Stimulated activated memory B cell treated with anti-CD40 and anti-IgM and Interleukin-4, amounts not matched to agents 10 μg/mL and 1 μg/mL and 100 μg/mL, for 72 hours (primary cell): ENCODE data around the gene PIAS3.

Experiments
- ATAC-seq: fragments of 150-1000 bp; cut with Tn5 transposase; 2 replicates; pipeline ENCODE4 v1.10.0; 2021
- H3K27ac Mint-ChIP-seq: one replicate; pipeline ENCODE4 v1.8.0; 2022; ENCODE audit warnings: mild to moderate bottlenecking, mixed read lengths
- H3K27me3 Mint-ChIP-seq: one replicate; pipeline ENCODE4 v1.8.0; 2022; ENCODE audit warnings: mixed read lengths
- H3K36me3 Mint-ChIP-seq: one replicate; pipeline ENCODE4 v1.8.0; 2022; ENCODE audit warnings: mixed read lengths
- H3K4me1 Mint-ChIP-seq: one replicate; pipeline ENCODE4 v1.8.0; 2022; ENCODE audit warnings: mixed read lengths
- H3K4me3 Mint-ChIP-seq: one replicate; pipeline ENCODE4 v1.8.0; 2022; ENCODE audit warnings: mild to moderate bottlenecking, moderate library complexity, mixed read lengths
- H3K9me3 Mint-ChIP-seq: one replicate; pipeline ENCODE4 v1.8.0; 2022; ENCODE audit warnings: mixed read lengths

The PIAS3 gene

GRCh38 chr1:145886390-145886789, 27.5 kb upstream of the PIAS3 start:
- H3K27ac Mint-ChIP-seq: no peak overlapping the region
- H3K9me3 Mint-ChIP-seq: no peaks in the 10 kb centered on the region
- ATAC-seq: no peak
- peaks cover 15% of the 10 kb centered on the region for H3K4me1 Mint-ChIP-seq
- H3K27me3 Mint-ChIP-seq: peaks cover 24% of the 10 kb centered on the region
- H3K4me3 Mint-ChIP-seq: peak overlapping the region; percentile 83
- H3K36me3 Mint-ChIP-seq: no peaks in the 10 kb centered on the region

GRCh38 chr1:145885738-145886287, 26.9 kb upstream of the PIAS3 start, which contains the start of gene ANKRD35:
ANKRD35 (minus strand) TSS chr1:145885866; CDS start chr1:145885758, 108 bp downstream.
- Mint-ChIP-seq H3K27ac (no peak within 1 kb of the TSS), H3K27me3 (peaks cover 24% of the 10 kb centered on the region), H3K9me3 (no peaks in the 10 kb centered on the region), H3K4me3 (peak within 1 kb of the TSS; percentile 83), H3K36me3 (no peaks in the 10 kb centered on the region), H3K4me1 (peaks cover 15% of the 10 kb centered on the region)
- peak; percentile 99 for ATAC-seq

GRCh38 chr1:145884675-145885074, 25.8 kb upstream of the PIAS3 start:
- no peak for ATAC-seq
- Mint-ChIP-seq H3K9me3 (no peaks in the 10 kb centered on the region), H3K36me3 (no peaks in the 10 kb centered on the region), H3K27me3 (peaks cover 24% of the 10 kb centered on the region), H3K4me1 (peaks cover 15% of the 10 kb centered on the region), H3K27ac (no peak overlapping the region), H3K4me3 (peak overlapping the region; percentile 83)

- no peak for ATAC-seq
- Mint-ChIP-seq H3K9me3 (no peaks in the 10 kb centered on the region), H3K4me3 (no peak overlapping the region), H3K36me3 (no peaks in the 10 kb centered on the region), H3K27me3 (peaks cover 33% of the 10 kb centered on the region), H3K4me1 (peaks cover 4% of the 10 kb centered on the region), H3K27ac (no peak overlapping the region)
These were observed 20.9 kb upstream of the PIAS3 start for GRCh38 chr1:145879775-145880174.

- H3K27ac Mint-ChIP-seq: no peak overlapping the region
- peaks cover 26% of the 10 kb centered on the region for H3K27me3 Mint-ChIP-seq
- no peaks in the 10 kb centered on the region for H3K4me1 Mint-ChIP-seq
- ATAC-seq: no peak
- H3K36me3 Mint-ChIP-seq: no peaks in the 10 kb centered on the region
- no peak overlapping the region for H3K4me3 Mint-ChIP-seq
- H3K9me3 Mint-ChIP-seq: no peaks in the 10 kb centered on the region
These were observed 19.8 kb upstream of the PIAS3 start for GRCh38 chr1:145878724-145879123.

GRCh38 chr1:145877923-145878486, 19.1 kb upstream of the PIAS3 start:
- Mint-ChIP-seq H3K4me3 (no peak overlapping the region), H3K27me3 (peaks cover 24% of the 10 kb centered on the region), H3K36me3 (no peaks in the 10 kb centered on the region), H3K9me3 (no peaks in the 10 kb centered on the region), H3K27ac (no peak overlapping the region), H3K4me1 (peaks cover 1% of the 10 kb centered on the region)
- no peak for ATAC-seq

GRCh38 chr1:145874646-145875045, 15.8 kb upstream of the PIAS3 start:
- no peak overlapping the region for H3K4me3 Mint-ChIP-seq
- H3K27me3 Mint-ChIP-seq: peaks cover 40% of the 10 kb centered on the region
- H3K36me3 Mint-ChIP-seq: no peaks in the 10 kb centered on the region

GRCh38 chr1:145871994-145872924, 13.4 kb upstream of the PIAS3 start:
- H3K4me1 Mint-ChIP-seq: peaks cover 18% of the 10 kb centered on the region
- H3K27ac Mint-ChIP-seq: peak overlapping the region; percentile 87
- no peaks in the 10 kb centered on the region for H3K9me3 Mint-ChIP-seq
- peak; percentile 86 for ATAC-seq
- H3K36me3 Mint-ChIP-seq: no peaks in the 10 kb centered on the region
- H3K4me3 Mint-ChIP-seq: peak overlapping the region; percentile 79
- peaks cover 32% of the 10 kb centered on the region for H3K27me3 Mint-ChIP-seq

More at GRCh38 chr1:145874646-145875045, 15.8 kb upstream of the PIAS3 start:
- H3K4me1 Mint-ChIP-seq: peaks cover 18% of the 10 kb centered on the region
- H3K27ac Mint-ChIP-seq: no peak overlapping the region
- ATAC-seq: no peak
- no peaks in the 10 kb centered on the region for H3K9me3 Mint-ChIP-seq

- Mint-ChIP-seq H3K36me3 (no peaks in the 10 kb centered on the region), H3K9me3 (no peaks in the 10 kb centered on the region), H3K27ac (no peak overlapping the region), H3K27me3 (peaks cover 29% of the 10 kb centered on the region), H3K4me3 (no peak overlapping the region), H3K4me1 (peaks cover 18% of the 10 kb centered on the region)
- ATAC-seq: no peak
These were observed 9.4 kb upstream of the PIAS3 start for GRCh38 chr1:145868232-145868631.

GRCh38 chr1:145863282-145864018, 4.6 kb upstream of the PIAS3 start:
- H3K27me3 Mint-ChIP-seq: peaks cover 10% of the 10 kb centered on the region
- H3K9me3 Mint-ChIP-seq: no peaks in the 10 kb centered on the region
- no peak overlapping the region for H3K4me3 Mint-ChIP-seq
- no peak overlapping the region for H3K27ac Mint-ChIP-seq
- peaks cover under 1% of the 10 kb centered on the region for H3K4me1 Mint-ChIP-seq
- H3K36me3 Mint-ChIP-seq: no peaks in the 10 kb centered on the region
- no peak for ATAC-seq

- Mint-ChIP-seq H3K4me3 (peak overlapping the region; percentile 99), H3K36me3 (peaks cover 18% of the 10 kb centered on the region), H3K27ac (peak overlapping the region; percentile 89), H3K27me3 (peaks cover 10% of the 10 kb centered on the region), H3K9me3 (no peaks in the 10 kb centered on the region), H3K4me1 (peaks cover 20% of the 10 kb centered on the region)
- peak; percentile 83 for ATAC-seq
These were observed 676 bp upstream of the PIAS3 start for GRCh38 chr1:145859491-145860023.

GRCh38 chr1:145858238-145858900, 512 bp downstream of the PIAS3 start:
- Mint-ChIP-seq H3K4me3 (peak overlapping the region; percentile 99), H3K27ac (peak overlapping the region; percentile 89), H3K9me3 (no peaks in the 10 kb centered on the region), H3K27me3 (no peaks in the 10 kb centered on the region), H3K4me1 (peaks cover 20% of the 10 kb centered on the region), H3K36me3 (peaks cover 30% of the 10 kb centered on the region)
- peak; percentile 62 for ATAC-seq

GRCh38 chr1:145857170-145857569, 1.7 kb downstream of the PIAS3 start:
- Mint-ChIP-seq H3K27me3 (no peaks in the 10 kb centered on the region), H3K9me3 (no peaks in the 10 kb centered on the region), H3K27ac (no peak overlapping the region), H3K4me1 (peaks cover 20% of the 10 kb centered on the region), H3K36me3 (peaks cover 39% of the 10 kb centered on the region), H3K4me3 (no peak overlapping the region)
- no peak for ATAC-seq

GRCh38 chr1:145855426-145855948, 3.4 kb downstream of the PIAS3 start:
- Mint-ChIP-seq H3K4me1 (peaks cover 20% of the 10 kb centered on the region), H3K27me3 (no peaks in the 10 kb centered on the region), H3K4me3 (no peak overlapping the region), H3K27ac (no peak overlapping the region), H3K9me3 (no peaks in the 10 kb centered on the region), H3K36me3 (peaks cover 51% of the 10 kb centered on the region)
- no peak for ATAC-seq
